ENCODE measurements around the gene LDLRAD4.

Gene LDLRAD4

DNA sequence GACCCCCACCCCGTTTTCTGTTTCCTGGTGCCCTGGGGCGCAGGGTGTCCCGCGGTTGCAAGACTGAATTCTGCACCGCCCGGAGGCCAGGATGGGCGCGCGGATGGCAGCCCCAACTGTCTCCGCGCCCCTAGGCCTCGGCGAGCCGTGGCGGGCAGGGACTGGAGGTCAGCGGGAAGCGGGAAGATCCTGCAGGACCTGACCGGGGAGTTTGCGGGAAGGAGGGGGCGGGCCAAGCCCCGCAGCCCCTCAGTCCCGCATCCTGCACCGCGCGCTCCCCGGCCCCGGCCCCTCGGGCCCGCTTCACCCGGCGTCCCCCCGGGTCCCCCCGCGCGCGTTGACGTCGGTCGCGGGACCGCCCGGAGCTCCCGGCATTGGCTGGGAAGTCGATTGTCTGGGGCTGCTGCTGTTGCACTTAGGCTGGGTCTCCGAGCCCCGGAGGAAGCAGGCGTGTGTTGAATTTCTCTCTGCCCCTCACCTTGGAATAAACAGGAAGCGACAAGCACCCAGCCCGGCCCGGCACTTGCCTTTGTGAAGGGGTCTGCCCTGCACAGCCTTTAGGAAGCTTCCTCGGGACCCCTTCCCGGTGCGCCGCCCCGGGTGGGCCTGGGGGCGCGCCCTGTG, at the start of gene LDLRAD4:
LDLRAD4 (plus strand) TSS at position 393 of the 624 bp plus-strand sequence.
- peak; percentile 10 to 60 (median 59) for DNase-seq

DNA sequence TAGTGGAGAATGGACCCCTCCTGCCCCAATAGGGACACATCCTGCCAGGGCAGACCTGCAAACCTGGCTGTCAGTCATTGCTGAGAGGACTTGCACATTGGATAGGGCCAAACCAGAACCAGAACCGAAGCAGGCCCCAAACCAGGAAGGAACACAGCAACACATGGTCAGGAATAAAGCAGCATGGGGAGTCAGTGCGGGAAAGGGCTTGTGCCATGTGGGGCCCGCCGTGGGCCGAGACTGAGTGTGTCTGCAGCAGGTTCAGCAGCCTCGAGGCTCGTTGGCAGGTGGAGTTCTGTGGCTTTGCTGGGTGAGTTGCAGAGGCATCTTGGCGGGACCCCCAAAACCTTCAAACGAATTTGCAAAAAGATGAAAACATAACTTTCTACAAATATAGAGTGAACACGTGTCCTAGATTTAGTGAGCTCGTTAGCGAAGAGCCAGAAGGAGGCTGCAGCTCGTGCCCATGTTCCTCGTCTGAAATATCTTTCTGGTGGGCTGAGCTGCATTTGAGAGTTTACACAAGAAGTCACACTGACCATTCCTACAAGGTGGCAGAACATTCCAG, 44.9 kb upstream of the LDLRAD4 start:
- DNase-seq = no peak

DNA sequence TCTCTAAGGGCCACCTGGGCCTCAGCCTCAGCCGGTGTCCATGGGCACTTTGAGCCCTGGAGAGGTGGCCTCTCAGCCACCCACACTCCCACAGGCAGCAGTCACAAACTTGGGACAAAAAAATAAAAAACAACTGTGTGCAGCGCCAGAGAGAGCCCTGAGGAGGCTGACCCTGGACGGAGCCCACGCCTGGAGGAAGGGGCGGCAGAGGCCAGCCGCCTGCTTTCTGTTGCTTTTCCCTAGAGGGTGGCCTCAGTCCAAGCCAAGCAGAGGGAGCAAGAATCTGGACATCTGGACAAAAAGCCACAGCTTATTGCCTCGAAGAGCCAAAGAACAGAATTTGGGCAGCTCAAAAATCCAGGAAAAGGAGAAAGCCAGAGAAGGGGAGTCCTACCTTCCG, 43.3 kb upstream of the LDLRAD4 start:
- DNase-seq = no peak

DNA sequence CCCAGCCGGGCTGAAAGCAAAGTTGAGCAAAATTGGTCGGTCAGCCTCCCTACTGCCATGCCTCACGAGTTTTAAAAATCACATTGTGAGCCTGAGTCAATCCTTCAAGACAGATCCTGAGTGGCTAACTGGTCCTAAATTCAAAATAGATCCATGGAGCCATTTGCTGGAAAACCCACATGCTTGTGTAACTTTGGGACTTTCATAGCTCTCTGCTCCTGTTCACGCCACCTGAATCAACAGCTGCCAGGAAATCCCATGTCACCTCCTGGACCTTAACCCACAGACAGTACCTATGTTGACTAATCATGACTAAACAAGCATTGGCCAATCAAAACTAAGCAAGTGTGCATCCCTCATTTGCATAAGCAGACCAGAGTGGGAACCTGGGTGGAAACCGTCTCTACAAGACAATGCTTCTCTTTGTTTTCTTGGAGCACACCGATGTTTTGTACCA, 42.8 kb upstream of the LDLRAD4 start:
- no peak for DNase-seq

DNA sequence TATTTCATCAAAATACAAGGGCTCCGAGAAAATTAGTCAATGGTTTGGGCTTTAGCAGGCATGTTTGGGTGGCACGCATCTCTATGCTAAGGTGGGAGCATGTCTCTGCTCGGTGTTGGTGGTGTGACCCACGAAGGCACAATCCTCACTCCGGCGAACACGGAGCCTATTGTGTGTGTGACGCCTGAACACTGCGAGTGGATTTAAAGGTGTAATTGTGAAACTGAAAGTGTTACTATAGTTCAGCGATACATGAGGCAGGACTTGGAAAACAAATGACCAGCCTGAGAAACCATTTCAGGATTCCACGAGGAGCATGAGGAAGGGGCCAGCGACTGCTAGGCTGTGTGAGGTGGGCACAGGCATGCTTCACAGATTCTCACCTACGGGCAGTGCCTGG, 41.7 kb upstream of the LDLRAD4 start:
- DNase-seq = no peak

DNA sequence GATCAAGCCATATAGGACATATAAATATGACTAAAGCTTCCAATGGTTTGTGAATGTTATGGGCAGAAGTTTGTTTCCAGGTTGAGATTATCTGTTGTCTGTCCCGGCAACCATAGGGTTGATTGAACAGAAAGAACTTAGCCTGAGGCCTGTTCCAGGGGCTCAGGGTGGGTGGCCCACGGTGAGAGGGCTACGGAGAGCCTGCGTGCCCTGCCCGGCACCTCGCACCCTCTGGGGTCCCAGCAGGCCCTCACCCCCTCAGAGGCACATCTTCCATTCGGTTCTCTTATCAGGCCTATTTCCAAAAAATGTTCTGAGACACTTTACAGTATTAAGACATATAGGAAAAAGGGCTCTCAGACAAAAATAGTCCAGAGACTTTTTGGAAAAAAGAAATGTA, 40.4 kb upstream of the LDLRAD4 start:
- DNase-seq = no peak

DNA sequence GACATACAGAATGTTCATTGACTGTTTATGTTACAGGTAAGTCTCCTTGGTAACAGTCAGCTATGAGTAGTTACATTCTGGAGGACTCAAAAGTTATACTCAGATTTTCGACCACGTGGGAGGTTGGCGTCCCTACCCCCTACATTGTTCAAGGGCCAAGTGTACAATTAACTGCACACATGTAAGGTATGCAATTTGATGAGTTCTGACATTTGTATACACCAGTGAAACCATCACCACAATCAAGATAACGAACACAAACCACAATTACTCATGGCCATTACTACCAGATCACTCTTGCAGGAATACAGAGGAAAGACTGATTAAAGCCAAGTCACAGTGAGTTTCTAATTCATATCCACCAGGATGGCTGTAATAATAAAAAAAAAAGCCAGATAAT, 39.6 kb upstream of the LDLRAD4 start:
- DNase-seq = no peak

DNA sequence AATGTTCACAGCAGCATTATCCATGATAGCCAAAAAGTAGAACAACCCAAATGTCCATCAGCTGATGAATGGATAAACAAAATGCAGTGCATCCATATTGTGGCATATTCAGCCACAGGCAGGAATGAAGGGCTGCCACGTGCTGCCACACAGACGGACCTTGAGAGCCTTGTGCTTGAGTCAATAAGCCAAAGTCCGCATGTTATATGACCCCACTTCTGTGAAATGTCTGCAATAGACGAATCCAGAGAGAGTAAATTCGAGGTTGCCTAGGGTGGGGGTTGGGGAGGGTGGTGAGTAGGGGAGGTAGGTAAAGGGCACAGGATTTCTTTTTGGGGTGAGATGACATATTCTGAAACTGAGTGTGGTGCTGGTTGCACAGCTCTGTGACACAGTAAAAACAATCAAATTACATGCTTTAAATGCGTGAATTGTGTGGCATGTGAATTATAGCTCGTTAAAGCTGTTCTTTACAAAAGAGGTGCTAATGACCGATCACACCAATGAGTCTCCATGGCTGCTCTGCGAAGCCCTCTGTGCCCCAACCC, 38.9 kb upstream of the LDLRAD4 start:
- peak in 2 of 3 experiments; percentile 4 to 40 for DNase-seq

DNA sequence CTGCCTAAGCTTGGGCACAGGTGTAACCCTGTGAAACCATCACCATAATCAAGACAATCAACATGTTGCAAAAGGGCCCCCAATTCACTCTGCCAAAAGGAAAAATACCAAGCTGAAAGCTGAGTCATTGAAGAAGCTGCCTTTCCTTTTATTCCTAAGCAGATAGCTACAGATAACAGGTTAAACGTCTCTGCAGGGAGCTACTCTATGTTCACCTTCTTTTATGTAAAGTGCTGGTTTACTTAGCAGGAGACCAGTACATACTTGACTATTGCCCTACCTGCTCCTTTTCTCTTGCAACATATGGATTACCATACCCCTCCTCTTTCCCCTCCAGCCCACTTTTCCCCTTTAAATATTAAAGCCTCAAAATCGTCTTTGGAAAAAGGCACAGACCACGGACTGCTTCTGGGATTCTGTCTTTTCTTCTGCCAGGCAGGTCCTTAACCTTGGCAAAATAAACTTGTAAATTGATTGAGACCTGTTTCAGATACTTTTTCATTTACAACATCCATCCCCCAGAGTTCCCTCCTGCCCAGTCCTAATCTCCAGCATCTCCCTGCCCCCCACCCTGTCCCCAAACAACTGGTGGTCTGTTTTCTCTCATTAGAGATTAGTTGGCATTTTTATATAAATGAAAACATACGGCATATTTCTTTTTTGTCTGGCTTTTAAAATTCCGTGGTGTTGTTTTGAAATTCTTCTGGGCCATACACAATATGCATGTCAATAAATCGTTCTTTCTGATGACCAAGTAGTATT, 37.8 kb upstream of the LDLRAD4 start:
- no peak for DNase-seq

DNA sequence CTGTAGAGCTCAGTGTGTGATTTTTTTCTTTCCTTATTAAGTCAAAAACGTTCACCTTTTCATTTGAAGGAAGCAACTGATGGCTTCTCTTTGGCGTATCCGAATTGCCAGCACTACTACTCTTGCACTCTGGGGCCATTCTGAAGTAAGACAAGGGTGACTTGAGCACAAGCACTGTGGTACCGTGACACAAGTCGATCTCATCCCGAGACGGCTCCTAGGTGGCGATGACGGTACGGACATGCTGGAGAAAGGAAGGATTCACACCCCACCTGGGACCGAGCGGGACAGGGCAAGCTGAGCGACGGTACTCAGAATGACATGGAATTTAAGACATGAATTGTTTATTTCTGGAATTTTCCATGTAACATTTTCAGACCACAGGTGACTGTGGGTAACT, 36.8 kb upstream of the LDLRAD4 start:
- DNase-seq = no peak

DNA sequence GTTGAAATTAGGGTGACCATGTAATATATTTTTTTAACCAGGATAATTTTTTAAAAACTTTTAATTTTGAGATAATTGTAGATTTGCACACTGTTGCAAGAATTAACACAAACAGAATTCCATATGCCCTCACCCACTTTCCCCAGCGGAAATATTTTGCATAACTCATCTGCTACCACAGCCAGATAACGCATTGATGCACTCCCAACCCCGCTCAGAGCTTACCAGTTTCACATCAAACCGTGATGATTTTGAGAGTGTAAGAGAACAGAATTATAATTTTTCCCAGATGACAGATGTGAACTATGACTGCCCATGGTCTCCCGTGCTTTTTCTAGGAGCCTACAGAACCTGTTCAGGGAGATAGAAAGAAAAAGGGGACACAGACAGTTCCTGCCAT, 35.2 kb upstream of the LDLRAD4 start:
- DNase-seq = no peak

DNA sequence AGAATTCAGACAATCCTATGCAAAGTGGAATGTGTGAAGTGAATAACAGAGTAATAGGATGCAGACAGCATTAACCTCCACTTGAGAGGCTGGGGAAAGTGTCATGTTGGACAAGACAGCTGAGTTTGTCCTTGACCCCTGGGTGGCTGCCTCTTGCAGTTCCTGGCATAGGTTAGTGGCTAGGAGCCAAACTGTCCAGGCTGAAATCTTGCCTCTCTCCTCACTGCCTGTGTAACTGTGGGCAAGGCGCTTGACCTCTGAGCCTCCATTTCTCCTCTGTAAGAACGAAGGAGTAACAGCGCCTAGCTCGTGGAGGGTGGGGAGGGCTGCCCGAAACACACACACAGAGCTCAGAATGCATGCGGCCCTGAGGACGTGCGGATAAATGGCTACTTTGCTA, 34.8 kb upstream of the LDLRAD4 start:
- no peak for DNase-seq

DNA sequence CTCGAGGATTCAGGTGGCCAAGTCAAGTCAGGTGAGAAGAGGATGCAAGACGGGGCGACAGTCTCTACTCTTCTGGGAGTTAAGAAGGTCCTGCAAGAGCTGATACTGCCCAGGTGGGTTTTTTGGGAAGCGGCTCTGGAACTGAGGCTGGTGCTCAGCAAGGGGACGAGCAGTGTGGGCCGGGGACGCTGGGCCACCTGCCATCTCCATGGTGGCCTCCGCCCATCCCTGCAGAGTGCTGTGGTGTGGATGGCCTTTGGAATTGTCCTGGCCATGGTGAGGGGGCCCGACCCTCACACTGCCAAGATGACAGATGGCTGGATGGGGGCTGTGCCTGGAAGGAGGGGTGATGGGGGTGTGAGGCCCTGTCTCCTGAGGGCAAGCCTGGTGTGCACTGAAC, 34.2 kb upstream of the LDLRAD4 start:
- no peak for DNase-seq

DNA sequence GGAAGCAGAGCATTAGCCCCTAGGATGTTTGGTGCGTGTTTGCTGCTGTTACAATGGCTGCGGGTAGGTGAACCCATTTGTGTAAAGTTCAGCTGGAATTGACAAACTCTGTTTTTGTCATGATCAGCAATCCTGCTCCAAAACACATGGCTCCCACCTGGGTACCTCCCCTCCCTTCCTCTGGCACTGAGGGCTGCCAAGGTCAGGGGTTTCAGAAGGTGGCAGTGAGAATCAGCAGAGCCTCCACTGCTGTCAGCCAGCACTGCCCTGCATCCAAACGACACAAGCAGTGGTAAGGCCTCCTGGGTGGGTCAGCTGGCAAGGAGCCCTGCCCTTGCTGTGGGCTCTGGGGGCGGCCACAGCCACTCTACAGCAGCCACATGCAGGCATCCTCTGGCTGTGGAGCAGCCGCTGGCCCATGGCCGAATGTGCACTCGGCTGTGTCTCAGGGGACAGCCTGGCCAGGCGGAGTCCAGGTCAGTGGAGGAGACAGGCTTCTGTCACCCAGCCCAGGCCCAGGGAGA, 32.8 kb upstream of the LDLRAD4 start:
- no peak for DNase-seq

DNA sequence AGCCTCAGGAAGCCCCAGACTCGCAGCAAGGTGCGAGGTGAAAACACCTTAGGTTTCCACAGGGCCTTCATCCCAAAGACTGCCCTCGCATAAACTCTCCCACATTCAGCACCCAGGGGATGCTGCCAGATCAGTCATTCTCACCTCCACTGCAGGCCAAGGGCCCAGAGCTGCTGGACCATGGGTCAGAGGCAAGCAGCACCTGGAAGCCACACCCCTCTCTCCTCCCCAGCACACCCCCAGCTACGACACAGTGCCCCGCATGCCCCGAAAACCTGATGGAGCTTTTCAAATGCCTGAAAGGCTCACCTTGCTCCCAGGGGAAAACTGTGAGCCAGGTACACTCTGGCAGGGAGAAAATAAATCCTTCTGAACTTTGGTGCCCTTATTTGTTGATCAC, 31.9 kb upstream of the LDLRAD4 start:
- no peak for DNase-seq

DNA sequence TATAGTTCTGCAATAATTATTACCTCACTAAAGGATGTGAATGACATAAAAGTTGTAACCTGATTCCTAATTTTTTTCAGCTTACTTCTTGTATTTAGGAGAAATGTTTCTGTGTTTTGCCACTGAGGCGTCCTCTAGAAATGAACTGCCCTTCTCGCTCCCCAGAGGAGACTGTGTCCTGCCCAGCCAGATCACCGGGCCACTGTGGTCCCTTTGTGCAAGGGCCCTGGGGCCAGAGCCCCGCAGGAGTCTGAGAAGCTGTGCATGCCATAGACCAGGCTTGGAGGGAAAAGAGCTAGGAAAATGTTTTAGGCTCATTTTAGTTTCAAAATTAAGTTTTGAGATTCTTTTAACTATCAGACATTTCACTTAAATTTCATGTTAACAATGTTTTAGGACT, 31.1 kb upstream of the LDLRAD4 start:
- DNase-seq = no peak

DNA sequence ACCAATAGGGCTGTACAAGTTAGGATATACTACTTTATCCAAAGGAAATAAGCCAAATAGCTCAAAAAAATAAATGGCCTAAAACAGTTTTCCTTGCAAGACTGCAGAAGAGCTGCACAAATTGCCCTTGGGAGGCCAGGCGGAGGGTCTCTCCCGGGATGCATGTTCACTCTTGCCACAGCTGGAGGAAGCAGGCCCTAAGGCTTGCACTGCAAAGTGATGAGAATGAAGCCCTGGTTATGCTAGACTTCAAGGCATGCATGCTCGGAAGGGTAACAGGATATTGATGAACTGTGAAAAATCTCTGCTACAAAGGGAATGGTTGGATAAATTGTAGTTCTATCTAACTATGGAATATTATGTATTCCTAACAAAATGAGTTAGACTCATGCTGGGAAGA, 27.5 kb upstream of the LDLRAD4 start:
- no peak for DNase-seq

DNA sequence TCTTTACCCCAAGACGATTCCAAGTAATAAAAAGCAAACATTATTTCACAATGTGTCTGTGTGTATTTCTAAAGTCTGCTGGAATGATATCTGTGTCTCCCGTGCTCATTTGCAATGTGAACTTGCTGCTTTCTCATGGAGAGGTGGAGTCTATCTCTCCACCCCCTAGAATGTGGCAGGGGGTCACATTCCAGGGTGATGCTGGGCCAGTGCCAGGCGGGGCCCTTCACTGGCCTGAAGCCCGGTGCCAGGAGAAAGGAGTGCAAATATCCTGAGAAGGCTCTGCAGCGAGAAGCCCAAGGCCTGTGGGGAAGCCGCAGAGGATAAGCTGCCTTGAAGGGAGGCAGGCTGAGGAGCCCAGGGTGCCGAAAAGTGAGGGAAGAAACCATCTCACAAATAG, 26.8 kb upstream of the LDLRAD4 start:
- DNase-seq = no peak

DNA sequence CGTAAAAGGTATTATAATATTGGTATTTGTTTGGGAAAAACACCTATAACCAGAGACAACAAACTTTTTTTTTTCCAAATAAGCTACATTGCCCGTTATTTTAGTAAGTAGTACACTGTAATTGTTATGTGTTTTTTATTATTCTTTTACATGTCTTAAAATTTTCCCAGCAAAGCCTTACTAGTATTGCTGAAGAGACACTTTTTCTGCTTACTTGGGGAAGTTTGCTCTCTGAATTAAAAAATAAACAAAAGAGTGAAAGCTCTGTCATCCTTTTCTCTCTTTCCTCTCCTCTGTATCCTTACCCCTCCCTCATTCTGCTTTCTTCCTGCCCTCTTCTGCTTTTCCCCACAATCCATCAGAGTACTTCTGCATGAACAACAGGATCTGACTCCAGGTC, 25.6 kb upstream of the LDLRAD4 start:
- no peak for DNase-seq

DNA sequence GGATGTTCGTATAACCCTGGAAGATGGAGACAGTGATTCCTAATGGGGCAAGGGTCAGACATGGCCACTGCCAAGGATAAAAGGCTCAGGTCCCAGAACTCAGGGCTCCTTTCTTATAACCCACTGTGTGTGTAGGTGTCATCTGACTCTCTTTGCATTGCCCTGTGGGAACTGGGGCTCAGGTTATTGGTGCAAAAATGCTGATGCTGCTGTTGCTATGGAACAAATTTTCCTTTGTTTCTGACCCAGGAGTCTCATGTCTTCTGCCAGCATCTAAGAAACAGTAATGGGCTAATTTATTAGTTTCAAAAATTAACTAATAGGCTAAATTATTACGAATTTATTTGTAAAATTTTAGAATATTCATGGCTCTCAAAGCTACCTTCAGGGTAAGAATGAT, 24.3 kb upstream of the LDLRAD4 start:
- DNase-seq = no peak

DNA sequence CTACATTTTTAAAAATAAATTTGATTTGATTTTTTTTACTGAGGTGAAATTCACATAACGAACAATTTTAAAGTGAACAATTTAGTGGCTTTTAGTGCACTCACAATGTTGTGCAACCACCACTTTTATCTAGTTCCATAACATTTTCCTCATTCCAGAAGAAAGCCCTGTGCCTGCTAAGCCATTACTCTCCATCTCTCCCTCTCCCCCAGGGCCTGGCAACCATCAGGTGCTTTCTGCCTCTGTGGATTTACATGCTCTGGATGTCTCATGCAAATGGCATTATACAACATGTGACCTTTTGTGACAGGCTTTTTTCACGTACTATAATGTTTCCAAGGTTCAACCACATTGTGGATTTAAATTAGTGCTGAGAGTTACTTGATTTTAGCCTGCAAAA, 19.9 kb upstream of the LDLRAD4 start:
- no peak for DNase-seq

DNA sequence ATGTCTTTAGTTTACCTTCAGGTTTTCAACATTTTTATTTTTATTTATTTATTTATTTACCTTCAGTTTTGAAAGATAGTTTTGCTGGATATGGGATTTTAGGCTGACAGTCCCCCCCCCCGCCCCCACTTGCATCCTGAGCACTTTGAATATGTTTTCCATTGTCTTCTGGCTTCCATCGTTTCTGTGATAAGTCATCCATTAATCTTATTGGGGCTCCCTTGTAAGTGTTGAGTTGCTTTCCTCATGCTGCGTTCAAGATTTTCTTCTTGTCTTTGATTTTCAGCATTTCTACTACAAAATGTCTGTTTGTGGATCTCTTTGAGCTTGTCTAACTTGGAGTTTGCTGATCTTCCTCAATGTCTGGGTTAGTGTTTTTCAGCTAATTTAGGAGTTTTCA, 19.4 kb upstream of the LDLRAD4 start:
- DNase-seq = no peak

DNA sequence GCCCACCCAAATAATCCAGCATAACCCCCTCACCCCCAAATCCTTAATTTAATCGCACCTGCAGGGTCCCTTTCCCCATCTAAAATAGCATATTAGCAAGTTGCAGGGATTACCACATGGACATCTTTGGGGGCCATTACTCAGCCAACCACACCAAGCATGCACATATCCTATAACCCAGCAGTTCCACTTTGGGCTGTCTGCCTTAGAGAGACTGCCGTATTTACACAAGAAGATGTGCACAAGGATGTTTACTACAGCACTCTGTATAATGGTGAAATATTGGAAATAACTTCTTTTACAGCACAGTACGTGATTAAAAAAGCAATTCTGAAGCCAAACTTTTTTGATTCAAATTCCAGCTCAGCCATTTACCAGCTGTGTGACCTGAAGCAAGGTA, 17.3 kb upstream of the LDLRAD4 start:
- no peak for DNase-seq

DNA sequence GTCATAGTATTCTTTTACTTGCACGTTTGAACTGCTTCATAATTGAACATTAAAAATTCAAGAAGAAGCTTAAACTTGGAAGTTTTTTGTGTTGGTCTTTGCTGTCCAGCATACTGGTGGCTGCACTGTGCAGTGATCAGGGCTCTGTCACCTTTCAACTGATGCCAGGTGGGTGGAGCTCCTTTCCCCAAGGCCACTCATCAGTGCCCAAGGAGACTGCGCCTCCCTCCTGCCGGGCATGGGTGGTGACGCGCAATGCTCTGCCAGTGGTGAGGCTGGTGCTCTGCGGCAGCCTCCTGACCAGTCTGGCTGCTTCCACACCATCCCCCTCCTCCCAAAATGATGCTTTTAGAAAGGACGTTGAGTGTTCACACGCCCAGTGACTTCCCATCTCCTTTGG, 16.0 kb upstream of the LDLRAD4 start:
- no peak for DNase-seq

Data from NCI-H1417 (cell line).